G401 (cell line): ENCODE measurements around the gene COX6A2. TPM values are rescaled to one million over a fixed set of nuclear protein-coding genes. Genes with fewer than 3 reads are reported as not detected.
"Not testable (repeated sequence)": the region's sequence is repeated elsewhere in the genome, so short reads cannot be mapped to it uniquely, and the experiment has no call there.

Experiments
- DNase-seq: peaks from one replicate; pipeline ENCODE4 v3.0.0-alpha.2; 2015; ENCODE audit warnings: low spot score
- in situ Hi-C: cut with HindIII; loops from 2 replicates; pipeline ENCODE4 v1.10.0; 2016; ENCODE audit warnings: low sequenced_read_pairs, mixed read lengths
- total RNA-seq: library from RNA; depleted of rRNA; stranded (reverse); fragments of >200 nt; shearing (Covaris generic); gene quantifications from 2 replicates; pipeline ENCODE4 v1.2.3, GENCODE V29; 2014

COX6A2 gene
- total RNA-seq, 1 experiment from 2014 or later, result not detected

- in situ Hi-C loops, result no loop called here
- DNase-seq, result no peak
These were observed 36.7 kb upstream of the COX6A2 start for GRCh38 chr16:31464781-31465260.

GRCh38 chr16:31464348-31464769, 36.2 kb upstream of the COX6A2 start:
- in situ Hi-C loops, result no loop called here
- DNase-seq, result no peak

GRCh38 chr16:31461921-31462804, 34.0 kb upstream of the COX6A2 start:
- in situ Hi-C loops, result no loop called here
- no peak for DNase-seq

- DNase-seq, result no peak
- in situ Hi-C loops, result no loop called here
These were observed 33.2 kb upstream of the COX6A2 start for GRCh38 chr16:31461201-31461920.

DNA sequence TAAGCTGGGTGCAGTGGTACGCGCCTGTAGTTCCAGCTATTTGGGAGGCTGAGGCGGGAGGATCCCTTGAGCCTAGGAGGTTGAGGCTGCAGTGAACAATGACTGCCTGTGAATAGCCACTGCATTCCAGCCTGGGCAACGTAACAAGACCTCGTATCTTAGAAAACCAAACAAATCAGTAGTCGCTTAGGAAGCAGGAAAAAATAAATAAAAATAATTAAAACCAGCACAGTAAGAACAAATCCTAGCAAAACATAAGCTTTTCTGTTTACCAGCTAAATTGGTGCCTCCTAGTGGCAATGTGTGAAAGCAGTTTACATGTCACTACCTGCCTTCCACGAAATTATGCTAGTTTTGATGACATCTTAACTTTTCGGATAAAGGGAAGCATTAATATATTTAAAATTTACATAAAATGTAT, 32.4 kb upstream of the COX6A2 start:
- in situ Hi-C loops, result no loop called here
- peak; percentile 41 for DNase-seq

DNA sequence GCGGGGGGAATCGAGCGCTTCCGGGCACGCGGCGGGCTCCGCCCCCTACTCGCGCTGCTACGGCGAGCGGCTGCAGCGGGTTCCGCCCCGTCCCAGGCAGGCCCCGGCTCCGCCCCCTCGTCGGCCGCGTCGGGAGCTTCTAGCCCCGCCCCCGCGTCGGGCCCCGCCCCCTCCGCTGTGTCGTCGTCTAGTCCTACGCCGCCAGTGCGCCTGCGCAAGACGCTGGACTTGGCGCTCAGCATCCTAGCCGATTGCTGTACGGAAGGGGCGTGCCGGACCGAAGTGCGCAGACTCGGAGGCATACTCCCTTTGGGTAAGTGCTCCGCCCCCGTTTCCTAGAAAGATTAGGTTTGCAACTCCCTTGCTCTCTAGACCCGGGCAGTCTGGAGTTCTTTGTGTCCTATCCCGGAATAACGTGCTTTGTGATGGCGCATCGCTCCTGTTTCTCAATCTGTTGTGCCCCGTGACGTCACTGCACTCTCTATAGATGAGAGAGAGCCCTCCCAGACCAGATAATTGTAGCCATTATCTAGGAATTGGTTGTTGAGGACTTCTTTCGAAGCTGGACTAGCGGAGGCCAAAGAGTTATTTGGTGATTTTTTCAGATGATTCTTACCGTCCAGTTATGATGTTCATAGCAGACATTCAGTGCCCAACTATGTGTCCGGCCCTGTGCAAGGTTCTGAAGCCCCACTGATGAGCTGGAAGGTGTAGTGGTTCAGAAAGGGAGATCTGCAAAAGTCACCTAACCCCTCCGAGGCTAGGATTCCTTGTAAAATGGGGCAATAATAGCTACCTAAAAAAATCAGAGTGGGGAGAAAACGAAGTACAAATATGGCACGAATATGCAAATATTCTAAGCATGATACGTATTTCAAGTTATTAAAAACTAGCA, 31.8 kb upstream of the COX6A2 start:
- in situ Hi-C loops, result no loop called here
- DNase-seq, result peak; percentile 99

DNA sequence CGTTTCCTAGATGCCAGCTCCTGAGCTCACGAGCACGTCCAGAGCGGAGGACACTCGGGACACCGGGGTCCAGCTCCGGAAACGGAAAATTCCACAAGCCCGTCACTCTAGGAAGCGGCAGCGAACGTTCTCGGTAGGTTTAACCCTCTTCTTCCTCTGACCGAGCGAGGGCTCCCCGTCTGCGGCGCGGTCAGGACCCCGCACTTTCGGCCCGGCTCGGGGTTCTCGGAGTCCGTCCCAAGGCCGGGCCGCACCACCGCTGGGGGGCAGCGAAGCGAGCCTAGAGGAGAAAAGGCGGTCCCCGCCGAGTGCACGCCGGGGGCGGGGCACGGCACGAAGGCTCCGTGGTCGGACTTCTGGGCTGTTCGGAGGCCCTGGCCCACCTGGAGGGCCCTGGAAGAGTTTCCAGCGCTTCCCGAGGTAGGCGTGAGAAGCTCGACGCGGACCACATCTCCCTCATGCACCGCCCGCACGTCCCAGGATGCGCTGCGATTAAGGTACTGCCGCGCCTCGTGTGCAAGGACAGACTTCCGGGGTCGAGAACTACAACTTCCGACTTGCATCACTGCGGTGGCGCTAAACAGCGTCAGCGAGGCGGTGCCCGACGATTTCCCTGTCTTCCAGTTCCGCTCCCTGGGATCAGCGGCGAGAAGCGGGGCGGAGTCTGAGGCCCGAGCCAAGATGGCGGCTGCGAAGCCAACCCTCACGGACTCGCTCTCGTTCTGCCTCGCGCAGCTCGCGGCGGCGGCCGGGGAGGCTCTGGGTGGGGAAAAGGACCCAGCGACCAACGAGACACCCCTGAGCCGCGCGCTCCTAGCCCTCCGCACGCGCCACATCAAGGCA, 30.9 kb upstream of the COX6A2 start, which contains the start of gene ARMC5:
Gene ARMC5, plus strand, starts transcription at position 658 of the 843 bp plus-strand sequence. Its CDS starts 24 bp downstream, at position 682.
- peak; percentile 99 for DNase-seq
- in situ Hi-C loops, result no loop called here

DNA sequence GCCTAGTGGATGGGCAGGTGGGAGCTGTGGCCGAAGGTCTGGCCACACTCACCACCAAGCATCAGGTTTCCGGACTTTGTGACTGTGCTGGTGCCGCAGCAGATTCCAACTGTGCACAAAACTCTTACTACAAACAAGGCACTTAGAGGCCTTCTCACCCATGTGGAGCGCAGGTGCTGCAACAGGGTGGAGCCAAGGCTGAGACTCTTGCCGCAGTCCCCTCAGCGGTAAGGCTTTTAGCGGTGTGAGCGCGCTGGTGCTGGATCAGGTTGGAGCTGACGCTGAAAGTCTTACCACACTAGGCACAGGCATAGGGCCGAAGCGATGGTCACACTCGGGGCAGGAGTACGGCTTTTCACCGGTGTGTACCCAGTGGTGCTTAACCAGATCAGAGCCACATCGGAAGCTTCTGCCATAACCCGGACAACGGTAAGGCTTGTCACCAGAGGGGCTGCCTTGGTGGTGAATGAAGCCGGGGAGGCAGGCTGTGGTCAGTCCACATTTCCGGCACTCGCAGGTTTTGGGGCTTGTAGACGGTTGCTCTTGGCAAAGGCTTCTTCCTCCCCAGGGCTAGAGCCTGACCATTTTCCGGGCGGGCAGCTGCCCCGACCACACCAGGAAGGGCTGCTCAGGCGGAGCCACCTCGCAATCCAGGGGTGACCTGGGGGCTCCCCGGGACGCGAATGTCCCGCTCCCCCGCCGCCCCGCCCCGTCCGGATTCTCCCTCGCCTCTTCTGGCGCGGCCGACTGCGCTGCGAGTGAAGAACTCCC, 30.1 kb upstream of the COX6A2 start:
- in situ Hi-C loops, result no loop called here
- DNase-seq, result peak; percentile 39

- DNase-seq, result no peak
- in situ Hi-C loops, result no loop called here
These were observed 28.8 kb upstream of the COX6A2 start for GRCh38 chr16:31456988-31457360.

GRCh38 chr16:31455601-31456314, 27.6 kb upstream of the COX6A2 start:
- no peak for DNase-seq
- in situ Hi-C loops, result no loop called here

DNA sequence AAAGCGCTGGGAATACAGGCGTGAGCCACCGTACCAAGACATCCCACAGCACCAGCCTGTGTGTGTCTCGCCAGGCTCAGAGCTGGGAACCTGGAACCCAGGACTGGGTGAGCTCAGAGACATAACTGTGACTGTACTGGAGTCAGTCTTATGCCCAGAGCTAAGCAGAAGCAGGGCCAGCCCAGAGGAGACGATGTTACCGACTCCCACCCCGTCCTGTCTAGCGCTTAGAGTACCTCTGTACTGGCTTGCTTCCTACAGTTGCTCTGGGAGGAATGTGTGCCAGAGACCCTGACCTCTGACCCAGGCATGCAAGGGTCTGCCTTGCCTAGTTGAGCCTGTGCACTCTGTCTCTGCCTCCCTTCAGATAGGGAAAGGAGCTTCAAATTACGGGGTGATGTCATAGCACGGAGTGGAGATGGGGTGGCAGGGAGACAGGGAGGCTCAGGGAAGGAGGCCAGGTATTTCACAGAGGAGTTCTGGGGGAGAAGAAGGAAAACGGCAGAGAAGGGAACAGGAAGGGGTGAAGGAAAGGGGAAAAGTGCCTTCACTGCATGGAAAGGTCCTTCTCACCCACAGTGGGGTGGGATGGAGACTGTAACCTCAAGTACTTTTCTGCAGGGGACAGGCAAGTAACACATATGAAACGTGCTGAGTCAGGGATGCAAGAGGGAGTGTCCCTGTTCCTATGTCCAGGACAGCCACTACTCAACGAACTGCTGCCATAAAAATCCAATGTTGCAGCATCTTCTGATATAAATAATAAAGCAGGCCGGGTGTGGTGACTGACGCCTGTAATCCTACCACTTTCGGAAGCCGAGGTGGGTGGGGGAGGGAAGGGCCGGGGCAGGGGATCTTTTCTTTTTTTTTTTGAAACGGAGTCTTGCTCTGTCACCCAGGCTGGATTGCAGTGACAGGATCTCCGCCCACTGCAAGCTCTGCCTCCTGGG, 25.4 kb upstream of the COX6A2 start:
- DNase-seq, result no peak
- in situ Hi-C loops, result no loop called here

DNA sequence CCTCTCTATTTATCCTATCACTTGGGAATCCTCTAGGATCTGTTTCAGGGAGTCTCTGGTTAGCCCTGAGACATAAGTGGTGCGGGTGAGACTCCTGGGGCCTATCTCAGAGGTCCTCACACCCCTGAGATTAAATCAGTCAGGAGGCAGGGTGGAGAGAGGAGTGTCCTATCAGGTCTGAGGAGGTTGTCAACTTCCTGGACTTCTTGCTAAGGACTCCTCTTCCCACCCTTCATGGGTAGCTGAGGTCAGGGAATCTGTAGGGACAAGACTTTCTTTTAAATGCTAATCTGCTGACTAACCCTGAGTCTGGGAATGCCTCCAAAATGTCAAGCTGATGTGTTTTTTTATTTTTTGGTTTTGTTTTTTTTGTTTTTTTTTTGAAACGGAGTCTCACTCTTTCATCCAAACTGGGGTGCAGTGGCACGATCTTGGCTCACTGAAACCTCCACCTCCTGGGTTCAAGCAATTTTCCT, 24.5 kb upstream of the COX6A2 start:
- in situ Hi-C loops, result no loop called here
- no peak for DNase-seq

GRCh38 chr16:31451681-31452351, 23.7 kb upstream of the COX6A2 start:
- in situ Hi-C loops, result no loop called here
- DNase-seq, result peak; percentile 85

DNA sequence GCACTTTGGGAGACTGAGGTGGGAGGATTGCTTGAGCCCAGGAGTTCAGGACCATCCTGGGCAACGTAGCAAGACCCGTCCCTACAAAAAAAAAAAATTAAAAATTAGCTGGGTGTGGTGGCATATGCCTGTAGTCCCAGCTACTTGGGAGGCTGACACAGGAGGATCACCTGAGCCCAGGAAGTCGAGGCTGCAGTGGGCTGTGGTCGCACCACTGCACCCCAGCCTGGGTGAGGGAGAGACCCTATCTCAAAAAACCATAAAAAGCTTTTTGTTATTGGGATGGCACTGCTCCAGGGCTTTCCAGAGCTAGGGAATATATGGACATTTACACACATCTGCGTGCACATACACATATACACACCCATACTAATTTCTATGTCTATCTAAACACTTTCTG, 23.0 kb upstream of the COX6A2 start:
- in situ Hi-C loops, result no loop called here
- no peak for DNase-seq

DNA sequence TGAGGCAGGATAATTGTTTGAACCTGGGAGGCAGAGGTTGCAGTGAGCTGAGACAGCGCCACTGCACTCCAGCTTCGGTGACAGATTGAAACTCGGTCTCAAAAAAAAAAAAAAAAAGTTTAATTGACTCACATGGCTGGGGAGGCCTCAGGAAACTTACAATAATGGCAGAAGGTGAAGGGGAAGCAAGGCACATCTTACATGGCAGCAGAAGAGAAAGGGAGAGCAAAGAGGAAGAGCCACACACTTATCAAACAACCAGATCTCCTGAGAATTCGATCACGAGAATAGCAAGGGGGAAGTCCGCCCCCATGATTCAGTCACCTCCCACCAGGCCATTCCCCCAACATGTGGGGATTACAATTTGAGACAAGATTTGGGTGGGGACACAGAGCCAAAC, 17.8 kb upstream of the COX6A2 start:
- in situ Hi-C loops, DNase-seq: not testable (repeated sequence)
